OCI-LY1 (cell line): ENCODE data around the gene OR2J3.

Experiments used
- H2AFZ ChIP-seq: fragments of 200-600 bp; sonication (generic), shearing (Covaris generic); 2 replicates; pipeline ENCODE4 v1.6.0; 2014; ENCODE audit warnings: antibody characterized with exemption, mild to moderate bottlenecking, low read length
- H3F3A ChIP-seq: fragments of 200-600 bp; sonication (generic), shearing (Covaris generic); 2 replicates; pipeline ENCODE4 v1.6.0; 2014; ENCODE audit warnings: mild to moderate bottlenecking, antibody characterized with exemption, low read length, moderate library complexity; ENCODE audit not compliant: insufficient read depth
- H3K27ac ChIP-seq: fragments of 200-600 bp; sonication (generic); 2 replicates; pipeline ENCODE4 v1.5.1; 2014; ENCODE audit warnings: low read length, mixed run types, mild to moderate bottlenecking, low read depth; ENCODE audit not compliant: poor library complexity, severe bottlenecking
- H3K27me3 ChIP-seq: fragments of 200-600 bp; sonication (generic); 2 replicates; pipeline ENCODE4 v1.6.0; 2014; ENCODE audit warnings: antibody characterized with exemption, mild to moderate bottlenecking, low read length, moderate library complexity; ENCODE audit not compliant: insufficient read depth
- H3K36me3 ChIP-seq: fragments of 200-600 bp; sonication (generic); 2 replicates; pipeline ENCODE4 v1.6.1; 2014; ENCODE audit warnings: mild to moderate bottlenecking, antibody characterized with exemption, low read length, moderate library complexity, mixed read lengths; ENCODE audit not compliant: insufficient read depth
- H3K4me1 ChIP-seq: fragments of 200-600 bp; sonication (generic); 2 replicates; pipeline ENCODE4 v1.5.1; 2014; ENCODE audit warnings: mild to moderate bottlenecking, low read length, moderate library complexity; ENCODE audit not compliant: insufficient read depth, severe bottlenecking
- H3K4me2 ChIP-seq: fragments of 200-600 bp; sonication (generic), shearing (Covaris generic); 2 replicates; pipeline ENCODE4 v1.6.1; 2014; ENCODE audit warnings: low read length
- H3K4me3 ChIP-seq: fragments of 200-600 bp; sonication (generic); 2 replicates; pipeline ENCODE4 v1.5.1; 2014; ENCODE audit warnings: low read length, low read depth, mild to moderate bottlenecking, mixed read lengths; ENCODE audit not compliant: poor library complexity, severe bottlenecking
- H3K79me2 ChIP-seq: fragments of 200-600 bp; shearing (Covaris generic); 2 replicates; pipeline ENCODE4 v1.6.1; 2016; ENCODE audit warnings: mixed run types, low read length, mixed read lengths; ENCODE audit not compliant: insufficient read depth
- H3K9ac ChIP-seq: fragments of 200-600 bp; sonication (generic), shearing (Covaris generic); 2 replicates; pipeline ENCODE4 v1.6.1; 2014; ENCODE audit warnings: mild to moderate bottlenecking, low read length, mixed read lengths
- H3K9me2 ChIP-seq: fragments of 200-600 bp; sonication (generic), shearing (Covaris generic); 2 replicates; pipeline ENCODE4 v1.6.1; 2014; ENCODE audit warnings: low read depth, mild to moderate bottlenecking, low read length, mixed read lengths
- H3K9me3 ChIP-seq: fragments of 200-600 bp; shearing (Covaris generic); 2 replicates; pipeline ENCODE4 v1.6.1; 2014; ENCODE audit warnings: low read length, mixed read lengths
- H4K20me1 ChIP-seq: fragments of 200-600 bp; sonication (generic), shearing (Covaris generic); 2 replicates; pipeline ENCODE4 v1.6.0; 2016; ENCODE audit warnings: mild to moderate bottlenecking, low read length; ENCODE audit not compliant: insufficient read depth
- EZH2 ChIP-seq: fragments of 200-600 bp; sonication (generic), shearing (Covaris generic); IDR thresholded peaks from 2 replicates; pipeline ENCODE4 v1.8.0; 2017; ENCODE audit warnings: borderline replicate concordance, mixed run types, mild to moderate bottlenecking, antibody characterized with exemption, low read length, moderate library complexity, mixed read lengths
- TF ChIP-seq, protein P1 (sequence below): fragments of 200-600 bp; sonication (generic), shearing (Covaris generic); IDR thresholded peaks from 2 replicates; pipeline ENCODE4 v1.5.1; 2017; ENCODE audit warnings: mild to moderate bottlenecking, antibody characterized with exemption, low read length, moderate library complexity, mixed read lengths

The OR2J3 gene

DNA sequence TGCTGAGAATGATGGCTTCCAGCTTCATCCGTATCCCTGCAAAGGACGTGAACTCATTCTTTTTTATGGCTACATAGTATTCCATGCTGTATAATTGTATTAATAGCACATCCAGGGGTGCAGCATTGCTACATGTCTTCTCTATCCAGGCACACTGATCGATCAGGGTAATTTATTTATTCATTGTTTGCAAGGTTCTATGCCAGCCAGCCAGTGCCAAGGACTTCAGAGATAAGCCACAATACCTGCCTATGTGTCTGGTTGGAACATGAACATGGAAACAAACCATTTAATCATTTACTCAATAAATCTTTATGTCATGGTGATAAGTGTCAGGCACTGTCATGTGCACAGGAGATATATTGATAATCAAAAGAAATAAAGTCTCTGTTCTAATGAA is 14.9 kb upstream of the OR2J3 start:
- H3K27me3 ChIP-seq, result no peaks in the 10 kb centered on the region
- no peaks in the 10 kb centered on the region for H3K9me2 ChIP-seq
- no peak overlapping the region for H3K4me2 ChIP-seq
- no peak overlapping the region for H2AFZ ChIP-seq
- no peak overlapping the region for H3K9ac ChIP-seq
- H3F3A ChIP-seq, result no peaks in the 10 kb centered on the region
- H3K79me2 ChIP-seq, result no peaks in the 10 kb centered on the region
- TF ChIP-seq EZH2, result no peak
- TF ChIP-seq, protein P1, sequence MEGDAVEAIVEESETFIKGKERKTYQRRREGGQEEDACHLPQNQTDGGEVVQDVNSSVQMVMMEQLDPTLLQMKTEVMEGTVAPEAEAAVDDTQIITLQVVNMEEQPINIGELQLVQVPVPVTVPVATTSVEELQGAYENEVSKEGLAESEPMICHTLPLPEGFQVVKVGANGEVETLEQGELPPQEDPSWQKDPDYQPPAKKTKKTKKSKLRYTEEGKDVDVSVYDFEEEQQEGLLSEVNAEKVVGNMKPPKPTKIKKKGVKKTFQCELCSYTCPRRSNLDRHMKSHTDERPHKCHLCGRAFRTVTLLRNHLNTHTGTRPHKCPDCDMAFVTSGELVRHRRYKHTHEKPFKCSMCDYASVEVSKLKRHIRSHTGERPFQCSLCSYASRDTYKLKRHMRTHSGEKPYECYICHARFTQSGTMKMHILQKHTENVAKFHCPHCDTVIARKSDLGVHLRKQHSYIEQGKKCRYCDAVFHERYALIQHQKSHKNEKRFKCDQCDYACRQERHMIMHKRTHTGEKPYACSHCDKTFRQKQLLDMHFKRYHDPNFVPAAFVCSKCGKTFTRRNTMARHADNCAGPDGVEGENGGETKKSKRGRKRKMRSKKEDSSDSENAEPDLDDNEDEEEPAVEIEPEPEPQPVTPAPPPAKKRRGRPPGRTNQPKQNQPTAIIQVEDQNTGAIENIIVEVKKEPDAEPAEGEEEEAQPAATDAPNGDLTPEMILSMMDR, result no peak
- H3K9me3 ChIP-seq, result no peaks in the 10 kb centered on the region
- no peak overlapping the region for H3K4me3 ChIP-seq
- H3K36me3 ChIP-seq, result no peaks in the 10 kb centered on the region
- no peaks in the 10 kb centered on the region for H3K4me1 ChIP-seq
- H3K27ac ChIP-seq, result no peak overlapping the region
- no peaks in the 10 kb centered on the region for H4K20me1 ChIP-seq

DNA sequence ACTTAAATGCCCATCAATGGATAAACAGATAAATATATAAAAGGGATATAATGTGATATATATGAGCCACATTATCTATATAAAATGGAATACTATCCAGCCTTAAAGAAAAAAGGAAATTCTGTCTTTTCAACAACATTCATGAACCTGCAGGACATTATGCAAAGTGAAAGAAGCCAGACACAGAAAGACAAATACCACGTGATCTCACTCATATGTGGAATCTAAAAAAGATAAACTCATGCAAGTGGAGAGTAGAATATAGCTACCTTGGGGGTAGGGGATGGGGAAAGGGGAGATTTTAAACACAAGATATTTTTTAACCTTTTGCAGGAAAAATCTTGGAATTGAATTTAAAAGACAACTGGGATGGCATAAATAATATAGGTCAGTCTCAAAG is 10.1 kb upstream of the OR2J3 start:
- Histone ChIP-seq H3K4me2 (no peak overlapping the region), H3K9ac (no peak overlapping the region), H3K9me3 (no peaks in the 10 kb centered on the region), H4K20me1 (no peaks in the 10 kb centered on the region), H3K4me1 (no peaks in the 10 kb centered on the region), H3K4me3 (no peak overlapping the region), H3K79me2 (no peaks in the 10 kb centered on the region), H3K27ac (no peak overlapping the region), H2AFZ (no peak overlapping the region), H3K9me2 (no peaks in the 10 kb centered on the region), H3F3A (no peaks in the 10 kb centered on the region), H3K36me3 (no peaks in the 10 kb centered on the region), H3K27me3 (no peaks in the 10 kb centered on the region)
- TF ChIP-seq, protein P1, result no peak
- no peak for TF ChIP-seq EZH2

- no peaks in the 10 kb centered on the region for H3K79me2 ChIP-seq
- H2AFZ ChIP-seq, result no peak within 1 kb of the TSS
- no peak within 1 kb of the TSS for H3K4me3 ChIP-seq
- no peaks in the 10 kb centered on the region for H3K9me2 ChIP-seq
- no peak within 1 kb of the TSS for H3K9ac ChIP-seq
- no peaks in the 10 kb centered on the region for H3K36me3 ChIP-seq
- no peaks in the 10 kb centered on the region for H3K4me1 ChIP-seq
- no peaks in the 10 kb centered on the region for H3K9me3 ChIP-seq
- H3K4me2 ChIP-seq, result no peak within 1 kb of the TSS
- H3K27me3 ChIP-seq, result no peaks in the 10 kb centered on the region
- no peak within 1 kb of the TSS for H3K27ac ChIP-seq
- no peak for TF ChIP-seq EZH2
- TF ChIP-seq, protein P1, result no peak
- H3F3A ChIP-seq, result no peaks in the 10 kb centered on the region
- no peaks in the 10 kb centered on the region for H4K20me1 ChIP-seq
These were observed 8.7 kb upstream of the OR2J3 start, which contains the start of gene OR2J1 for GRCh38 chr6:29099190-29099589. Gene OR2J1, plus strand, starts transcription at chr6:29099490. Its CDS starts 1,453 bp downstream, at chr6:29100943.
